Vagina (tissue), 2 donors: ENCODE results near the gene RASAL3. TPM values are rescaled to one million over a fixed set of nuclear protein-coding genes. Genes with fewer than 3 reads are reported as not detected.
A peak's percentile ranks its signal among the peaks of the same experiment; 100 is the strongest.

Experiments used
- DNase-seq, 2 donors: peaks; one replicate each; pipeline ENCODE4 v3.0.0-alpha.2; 2017; ENCODE audit errors: extremely low spot score in 2 of 2
- H3K27ac ChIP-seq: fragments of 200-600 bp; sonication (generic); one replicate; pipeline ENCODE4 v1.5.1; 2019
- H3K27me3 ChIP-seq: fragments of 200-600 bp; sonication (generic); one replicate; pipeline ENCODE4 v1.5.1; 2019
- H3K36me3 ChIP-seq, 2 donors: fragments of 200-600 bp; sonication (generic); one replicate each; pipeline ENCODE4 v1.5.1; 2017 to 2019
- H3K4me1 ChIP-seq: fragments of 200-600 bp; sonication (generic); one replicate; pipeline ENCODE4 v1.5.1; 2019
- H3K4me3 ChIP-seq, 2 donors: fragments of 200-600 bp; sonication (generic); 1 replicate in 1 of 2; 2 replicates in 1 of 2; pipeline ENCODE4 v1.5.1; 2016 to 2019
- H3K9me3 ChIP-seq: fragments of 200-600 bp; sonication (generic); one replicate; pipeline ENCODE4 v1.5.1; 2019
- CTCF ChIP-seq, 3 experiments: fragments of 450-650 bp in 2 of 3; fragments of 200-600 bp in 1 of 3; sonication (generic) in 1 of 3; IDR thresholded peaks; one replicate each; pipeline ENCODE4 v1.5.1; 2017 to 2019; ENCODE audit warnings: antibody characterized with exemption in 3 of 3, mild to moderate bottlenecking in 2 of 3, moderate library complexity in 2 of 3
- POLR2A ChIP-seq, 2 donors: fragments of 450-650 bp; IDR thresholded peaks; one replicate each; pipeline ENCODE4 v1.6.1; 2017; ENCODE audit warnings: antibody characterized with exemption in 2 of 2, mild to moderate bottlenecking in 2 of 2, moderate library complexity in 2 of 2
- POLR2AphosphoS5 ChIP-seq, 2 donors: sonication (generic); formaldehyde crosslinking; IDR thresholded peaks; one replicate each; pipeline ENCODE4 v1.9.0; 2017; ENCODE audit warnings: antibody characterized with exemption in 2 of 2, mild to moderate bottlenecking in 2 of 2, low read depth in 1 of 2; ENCODE audit not compliant: insufficient read depth in 1 of 2
- intact Hi-C: fragments of 100-400 bp; cut with DNase I; formaldehyde crosslinking; loops from one replicate; pipeline ENCODE4 v1.15.1; 2023
- microRNA counts, 2 donors: library from miRNA; unstranded; fragments of <30 nt; microRNA quantifications; one replicate each; lab custom pipeline; 2016 to 2017
- microRNA-seq: library from miRNA; unstranded; fragments of <30 nt; microRNA quantifications from one replicate; pipeline ENCODE4, GENCODE V29; 2017; ENCODE audit warnings: borderline number of aligned reads, borderline replicate concordance
- small RNA-seq: library from RNA; depleted of rRNA; stranded (forward); fragments of <200 nt; gene quantifications from one replicate; pipeline ENCODE3, GENCODE V24; 2016
- total RNA-seq: library from RNA; depleted of rRNA; stranded (reverse); fragments of >200 nt; gene quantifications from one replicate; pipeline ENCODE4 v1.2.3, GENCODE V29; 2016

The RASAL3 gene
- total RNA-seq, 1 donor from 2014 or later: 7.9 TPM

DNA sequence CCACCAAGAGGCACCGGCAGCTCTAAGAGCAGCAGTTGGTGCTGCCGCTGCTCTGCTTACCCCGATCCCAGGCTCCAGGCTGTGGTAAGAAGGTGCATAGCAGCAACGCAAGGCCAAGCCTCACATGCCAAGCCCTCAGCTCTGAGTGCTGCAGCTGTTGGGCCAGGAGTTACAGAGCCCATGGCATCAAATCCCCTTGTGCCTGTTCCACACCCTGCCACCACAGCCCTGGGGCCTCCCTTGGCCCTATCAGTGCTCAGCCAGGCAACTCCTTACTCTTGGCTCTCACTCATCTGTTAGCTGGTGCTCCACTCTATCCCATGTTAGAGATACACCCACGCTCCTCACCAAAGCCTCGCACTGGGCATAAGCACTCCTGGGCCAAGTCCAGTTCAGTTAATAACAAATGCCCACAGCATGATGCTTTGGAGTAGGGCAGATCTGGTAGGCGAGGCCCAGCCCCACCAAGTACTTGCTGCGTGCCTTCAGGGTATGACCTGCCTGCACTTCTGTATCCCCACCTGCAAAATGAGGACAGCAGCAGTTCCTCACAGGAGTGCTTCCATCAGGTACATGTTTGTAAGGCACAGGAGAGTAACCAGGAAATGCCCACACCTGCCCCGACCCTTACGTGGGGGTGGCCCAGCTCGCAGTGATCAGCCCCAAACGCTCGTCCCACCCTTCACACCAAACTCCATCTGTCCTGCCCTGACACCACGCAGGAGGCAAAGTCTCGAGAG lies 61.8 kb downstream of the RASAL3 start:
- Histone ChIP-seq H3K27ac (peak overlapping the region; percentile 56), H3K36me3 (peaks cover 0 to 60% of the 10 kb centered on the region in 2 donors), H3K9me3 (no peaks in the 10 kb centered on the region), H3K4me1 (peaks cover 61% of the 10 kb centered on the region), H3K27me3 (no peaks in the 10 kb centered on the region), H3K4me3 (no peak overlapping the region)
- intact Hi-C loops: no loop called here
- TF ChIP-seq CTCF (IDR thresholded peaks at IDR 0.05): no peak
- TF ChIP-seq POLR2A (IDR thresholded peaks at IDR 0.05): no peak
- TF ChIP-seq POLR2AphosphoS5 (IDR thresholded peaks at IDR 0.05; ENCODE audit: insufficient read depth in 1 of 2, low read depth in 1 of 2): no peak
- DNase-seq: no peak

MicroRNAs within 50 kb of the gene (microRNA counts, 767-probe panel; counts per million panel counts)
- microRNA hsa-miR-1470 (lab: Ali Mortazavi, UCI): 238 to 261 counts per million in 2 donors

Small RNAs within 50 kb of the gene (microRNA-seq; reads per million reads assigned to microRNA genes)
- gene MIR1470: not detected

Small RNAs within 50 kb of the gene (small RNA-seq; reads per million reads assigned to genes)
- gene MIR1470: not detected

Other genes starting within 250 kb of the RASAL3 start
- 14.0 TPM for gene EPHX3, start 232.1 kb downstream of the RASAL3 start, total RNA-seq
- gene BRD4, start 132.0 kb downstream of the RASAL3 start, total RNA-seq: 53.0 TPM
- gene AKAP8, start 84.8 kb downstream of the RASAL3 start, total RNA-seq: 27.7 TPM
- 127 TPM for gene AKAP8L, start 45.6 kb downstream of the RASAL3 start, total RNA-seq
- 44.4 TPM for gene WIZ, start 14.6 kb downstream of the RASAL3 start, total RNA-seq
- not detected for gene PGLYRP2, start 15.0 kb upstream of the RASAL3 start, total RNA-seq
- gene CYP4F22, start 44.0 kb upstream of the RASAL3 start, total RNA-seq: 12.3 TPM
- gene CYP4F8, start 150.7 kb upstream of the RASAL3 start, total RNA-seq: 0.98 TPM
- gene CYP4F3, start 176.4 kb upstream of the RASAL3 start, total RNA-seq: 29.7 TPM
- 76.1 TPM for gene CYP4F12, start 208.5 kb upstream of the RASAL3 start, total RNA-seq